ENCODE results near the gene ARID5B.

The ARID5B gene

GRCh38 chr10:61978965-61979364 is 77.5 kb downstream of the ARID5B start:
- Histone ChIP-seq H3K9ac (ENCODE audit: insufficient read length, low read depth) (no peak overlapping the region), H3K9me3 (ENCODE audit: insufficient read depth, low read length) (no peaks in the 10 kb centered on the region), H3K27me3 (ENCODE audit: insufficient read depth, insufficient read length) (no peaks in the 10 kb centered on the region), H3K4me1 (ENCODE audit: insufficient read depth, insufficient read length) (no peaks in the 10 kb centered on the region), H3K4me3 (ENCODE audit: insufficient read length, low read depth) (no peak overlapping the region), H3K36me3 (ENCODE audit: insufficient read depth, insufficient read length, low read length) (no peaks in the 10 kb centered on the region)
- TF ChIP-seq SUZ12 (IDR thresholded peaks at IDR 0.05; ENCODE audit: extremely low read depth, insufficient read depth, insufficient read length) = no peak
- no peak for TF ChIP-seq YY1 (IDR thresholded peaks at IDR 0.05; ENCODE audit: insufficient read depth, insufficient read length)
- no peak for TF ChIP-seq ZNF274 (IDR thresholded peaks at IDR 0.05; ENCODE audit: low read depth, low read length)
- no peak for DNase-seq (ENCODE audit: low read depth, low spot score)

DNA sequence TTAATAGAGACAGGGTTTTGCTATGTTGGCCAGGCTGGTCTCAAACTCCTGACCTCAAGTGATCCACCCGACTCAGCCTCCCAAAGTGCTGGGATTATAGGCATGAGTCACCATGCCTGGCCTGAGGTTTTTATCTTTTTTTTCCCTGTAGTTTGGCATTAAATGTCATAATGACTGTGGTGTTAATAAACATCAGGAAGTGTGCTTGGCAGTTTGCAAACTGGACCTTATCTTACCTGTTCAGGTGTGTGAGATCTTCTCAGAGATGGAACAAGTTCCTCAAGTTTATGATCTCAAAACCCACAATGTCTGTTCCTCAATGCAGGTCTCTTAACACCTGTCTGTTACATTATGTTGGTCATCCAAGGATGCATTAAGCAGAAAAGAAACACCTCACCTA is 80.0 kb downstream of the ARID5B start:
- Histone ChIP-seq H3K9ac (ENCODE audit: insufficient read length, low read depth) (no peak overlapping the region), H3K36me3 (ENCODE audit: insufficient read depth, insufficient read length, low read length) (no peaks in the 10 kb centered on the region), H3K4me3 (ENCODE audit: insufficient read length, low read depth) (no peak overlapping the region), H3K27me3 (ENCODE audit: insufficient read depth, insufficient read length) (no peaks in the 10 kb centered on the region), H3K9me3 (ENCODE audit: insufficient read depth, low read length) (no peaks in the 10 kb centered on the region), H3K4me1 (ENCODE audit: insufficient read depth, insufficient read length) (no peaks in the 10 kb centered on the region)
- TF ChIP-seq YY1 (IDR thresholded peaks at IDR 0.05; ENCODE audit: insufficient read depth, insufficient read length) (no peak), SUZ12 (IDR thresholded peaks at IDR 0.05; ENCODE audit: extremely low read depth, insufficient read depth, insufficient read length) (no peak), ZNF274 (IDR thresholded peaks at IDR 0.05; ENCODE audit: low read depth, low read length) (no peak)
- no peak for DNase-seq (ENCODE audit: low read depth, low spot score)

DNA sequence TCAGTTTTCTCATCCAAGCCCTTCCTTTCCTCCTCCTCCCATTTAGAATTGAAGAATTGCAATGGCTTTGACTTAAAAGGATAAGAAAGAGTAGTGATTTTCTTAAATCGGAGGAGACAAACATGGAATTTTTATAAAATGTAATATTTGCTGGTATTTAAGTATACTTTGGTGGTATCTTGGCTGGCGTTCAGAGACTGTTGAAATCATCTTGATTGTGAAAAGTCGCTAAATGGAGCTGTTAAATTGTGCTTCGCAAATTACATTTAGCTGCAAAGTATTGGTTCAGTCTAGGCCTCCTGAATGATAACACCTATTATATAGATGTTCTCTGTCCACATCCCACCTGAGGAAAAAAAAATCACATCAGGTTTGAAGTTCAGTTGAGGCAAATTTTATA is 81.8 kb downstream of the ARID5B start:
- Histone ChIP-seq H3K9ac (ENCODE audit: insufficient read length, low read depth) (no peak overlapping the region), H3K9me3 (ENCODE audit: insufficient read depth, low read length) (no peaks in the 10 kb centered on the region), H3K36me3 (ENCODE audit: insufficient read depth, insufficient read length, low read length) (no peaks in the 10 kb centered on the region), H3K27me3 (ENCODE audit: insufficient read depth, insufficient read length) (no peaks in the 10 kb centered on the region), H3K4me1 (ENCODE audit: insufficient read depth, insufficient read length) (no peaks in the 10 kb centered on the region), H3K4me3 (ENCODE audit: insufficient read length, low read depth) (no peak overlapping the region)
- no peak for DNase-seq (ENCODE audit: low read depth, low spot score)
- TF ChIP-seq ZNF274 (IDR thresholded peaks at IDR 0.05; ENCODE audit: low read depth, low read length) = no peak

GRCh38 chr10:61984803-61985418 is 83.4 kb downstream of the ARID5B start:
- Histone ChIP-seq H3K36me3 (ENCODE audit: insufficient read depth, insufficient read length, low read length) (no peaks in the 10 kb centered on the region), H3K27me3 (ENCODE audit: insufficient read depth, insufficient read length) (no peaks in the 10 kb centered on the region), H3K9me3 (ENCODE audit: insufficient read depth, low read length) (no peaks in the 10 kb centered on the region), H3K9ac (ENCODE audit: insufficient read length, low read depth) (no peak overlapping the region), H3K4me3 (ENCODE audit: insufficient read length, low read depth) (no peak overlapping the region), H3K4me1 (ENCODE audit: insufficient read depth, insufficient read length) (no peaks in the 10 kb centered on the region)
- TF ChIP-seq ZNF274 (IDR thresholded peaks at IDR 0.05; ENCODE audit: low read depth, low read length) = no peak
- no peak for TF ChIP-seq SUZ12 (IDR thresholded peaks at IDR 0.05; ENCODE audit: extremely low read depth, insufficient read depth, insufficient read length)
- TF ChIP-seq YY1 (IDR thresholded peaks at IDR 0.05; ENCODE audit: insufficient read depth, insufficient read length) = no peak
- no peak for DNase-seq (ENCODE audit: low read depth, low spot score)

- Histone ChIP-seq H3K27me3 (ENCODE audit: insufficient read depth, insufficient read length) (no peaks in the 10 kb centered on the region), H3K9ac (ENCODE audit: insufficient read length, low read depth) (no peak overlapping the region), H3K4me3 (ENCODE audit: insufficient read length, low read depth) (no peak overlapping the region), H3K4me1 (ENCODE audit: insufficient read depth, insufficient read length) (no peaks in the 10 kb centered on the region), H3K36me3 (ENCODE audit: insufficient read depth, insufficient read length, low read length) (no peaks in the 10 kb centered on the region), H3K9me3 (ENCODE audit: insufficient read depth, low read length) (no peaks in the 10 kb centered on the region)
- TF ChIP-seq YY1 (IDR thresholded peaks at IDR 0.05; ENCODE audit: insufficient read depth, insufficient read length) = no peak
- TF ChIP-seq SUZ12 (IDR thresholded peaks at IDR 0.05; ENCODE audit: extremely low read depth, insufficient read depth, insufficient read length) = no peak
- TF ChIP-seq ZNF274 (IDR thresholded peaks at IDR 0.05; ENCODE audit: low read depth, low read length) = no peak
- DNase-seq (ENCODE audit: low read depth, low spot score) = no peak
Observed at GRCh38 chr10:61985715-61986114, 84.2 kb downstream of the ARID5B start.

- Histone ChIP-seq H3K4me1 (ENCODE audit: insufficient read depth, insufficient read length) (no peaks in the 10 kb centered on the region), H3K4me3 (ENCODE audit: insufficient read length, low read depth) (no peak overlapping the region), H3K9ac (ENCODE audit: insufficient read length, low read depth) (no peak overlapping the region), H3K9me3 (ENCODE audit: insufficient read depth, low read length) (no peaks in the 10 kb centered on the region), H3K36me3 (ENCODE audit: insufficient read depth, insufficient read length, low read length) (no peaks in the 10 kb centered on the region), H3K27me3 (ENCODE audit: insufficient read depth, insufficient read length) (no peaks in the 10 kb centered on the region)
- DNase-seq (ENCODE audit: low read depth, low spot score) = peak; percentile 27
- TF ChIP-seq ZNF274 (IDR thresholded peaks at IDR 0.05; ENCODE audit: low read depth, low read length) = no peak
- no peak for TF ChIP-seq YY1 (IDR thresholded peaks at IDR 0.05; ENCODE audit: insufficient read depth, insufficient read length)
- no peak for TF ChIP-seq SUZ12 (IDR thresholded peaks at IDR 0.05; ENCODE audit: extremely low read depth, insufficient read depth, insufficient read length)
Observed at GRCh38 chr10:61986382-61986781, 84.9 kb downstream of the ARID5B start.

- Histone ChIP-seq H3K4me3 (ENCODE audit: insufficient read length, low read depth) (no peak overlapping the region), H3K9me3 (ENCODE audit: insufficient read depth, low read length) (no peaks in the 10 kb centered on the region), H3K9ac (ENCODE audit: insufficient read length, low read depth) (no peak overlapping the region), H3K27me3 (ENCODE audit: insufficient read depth, insufficient read length) (no peaks in the 10 kb centered on the region), H3K4me1 (ENCODE audit: insufficient read depth, insufficient read length) (no peaks in the 10 kb centered on the region), H3K36me3 (ENCODE audit: insufficient read depth, insufficient read length, low read length) (no peaks in the 10 kb centered on the region)
- TF ChIP-seq ZNF274 (IDR thresholded peaks at IDR 0.05; ENCODE audit: low read depth, low read length) (no peak), SUZ12 (IDR thresholded peaks at IDR 0.05; ENCODE audit: extremely low read depth, insufficient read depth, insufficient read length) (no peak), YY1 (IDR thresholded peaks at IDR 0.05; ENCODE audit: insufficient read depth, insufficient read length) (no peak)
- DNase-seq (ENCODE audit: low read depth, low spot score) = peak; percentile 25
Observed at GRCh38 chr10:61986788-61987492, 85.4 kb downstream of the ARID5B start.

Measured in NT2/D1 (cell line).